Keratinocyte (primary cell): ENCODE data around the gene ISG15. TPM values are rescaled to one million over a fixed set of nuclear protein-coding genes. Genes with fewer than 3 reads are reported as not detected.

Experiments used
- DNase-seq: peaks from one replicate; pipeline ENCODE4 v3.0.0-alpha.2; 2011; ENCODE audit warnings: low read depth, missing footprints, low spot score
- FAIRE-seq: peaks from 2 replicates; lab custom pipeline; 2011; peaks lifted over from hg19 to GRCh38; lab: Jason Lieb, UNC
- H2AFZ ChIP-seq: 2 replicates; pipeline ENCODE4 v1.6.0; 2012; ENCODE audit warnings: low read length, control low read depth, inconsistent platforms; ENCODE audit not compliant: control insufficient read depth
- H3K27ac ChIP-seq: 2 replicates; pipeline ENCODE4 v1.5.1; 2011; ENCODE audit warnings: low read length; ENCODE audit not compliant: control insufficient read depth, insufficient read depth
- H3K27me3 ChIP-seq: 3 replicates; pipeline ENCODE4 v1.6.0; 2011; ENCODE audit warnings: low read length; ENCODE audit not compliant: control insufficient read depth, insufficient read depth; ENCODE audit errors: extremely low read depth
- H3K36me3 ChIP-seq, 2 experiments: 2 replicates in 1 of 2; 3 replicates in 1 of 2; pipeline ENCODE4 v1.5.1; 2011; ENCODE audit warnings: low read length in 2 of 2, mild to moderate bottlenecking in 1 of 2; ENCODE audit not compliant: control insufficient read depth in 2 of 2, insufficient read depth in 2 of 2; ENCODE audit errors: extremely low read depth in 1 of 2
- H3K4me1 ChIP-seq: 3 replicates; pipeline ENCODE4 v1.5.1; 2011; ENCODE audit warnings: low read length; ENCODE audit not compliant: control insufficient read depth, insufficient read depth; ENCODE audit errors: extremely low read depth
- H3K4me2 ChIP-seq: 3 replicates; pipeline ENCODE4 v1.6.0; 2011; ENCODE audit warnings: low read depth, low read length; ENCODE audit not compliant: control insufficient read depth, insufficient read depth; ENCODE audit errors: extremely low read depth
- H3K4me3 ChIP-seq, 3 experiments: fragments of 200-600 bp in 1 of 3; sonication (generic) in 1 of 3; 2 replicates in 2 of 3; 3 replicates in 1 of 3; pipeline ENCODE4 v1.5.1; 2011 to 2016; ENCODE audit warnings: low read length in 3 of 3, mild to moderate bottlenecking in 3 of 3, control low read depth in 2 of 3, inconsistent platforms in 1 of 3, low read depth in 1 of 3, mixed read lengths in 1 of 3, mixed run types in 1 of 3, moderate library complexity in 1 of 3; ENCODE audit not compliant: control insufficient read depth in 2 of 3, insufficient read depth in 2 of 3; ENCODE audit errors: extremely low read depth in 1 of 3
- H3K79me2 ChIP-seq: 2 replicates; pipeline ENCODE4 v1.6.0; 2012; ENCODE audit warnings: low read length; ENCODE audit not compliant: control insufficient read depth, insufficient read depth
- H3K9ac ChIP-seq: 3 replicates; pipeline ENCODE4 v1.6.0; 2011; ENCODE audit warnings: low read length; ENCODE audit not compliant: control insufficient read depth, insufficient read depth; ENCODE audit errors: extremely low read depth
- H3K9me1 ChIP-seq: 3 replicates; pipeline ENCODE4 v1.6.0; 2011; ENCODE audit warnings: low read length; ENCODE audit not compliant: control insufficient read depth, insufficient read depth; ENCODE audit errors: extremely low read depth
- H3K9me3 ChIP-seq: 2 replicates; pipeline ENCODE4 v1.5.1; 2012; ENCODE audit warnings: low read depth, low read length; ENCODE audit not compliant: control insufficient read depth
- H4K20me1 ChIP-seq: 3 replicates; pipeline ENCODE4 v1.6.0; 2011; ENCODE audit warnings: low read length; ENCODE audit not compliant: control insufficient read depth, insufficient read depth; ENCODE audit errors: extremely low read depth
- CTCF ChIP-seq, 3 experiments: IDR thresholded peaks in 1 of 3; conservative IDR thresholded peaks in 1 of 3; optimal IDR thresholded peaks in 1 of 3; 2 replicates in 2 of 3; 3 replicates in 1 of 3; pipeline versions ENCODE3 to v1.5.1; 2011; ENCODE audit warnings: low read length in 3 of 3, mild to moderate bottlenecking in 3 of 3, moderate library complexity in 2 of 3, control low read depth in 1 of 3, inconsistent platforms in 1 of 3; ENCODE audit not compliant: insufficient read depth in 2 of 3; ENCODE audit errors: extremely low read depth in 1 of 3
- EZH2 ChIP-seq: IDR thresholded peaks from one replicate; pipeline ENCODE4 v1.6.1; 2012; ENCODE audit warnings: inconsistent platforms, mild to moderate bottlenecking, low read length, moderate library complexity
- dilution Hi-C: fragments of 300-500 bp; cut with MboI; formaldehyde crosslinking; loops from one replicate; pipeline ENCODE4 v1.7.0; 2020; ENCODE audit warnings: low sequenced_read_pairs; ENCODE audit not compliant: extremely low pct_ligation_motif_present
- polyA plus RNA-seq, 5 experiments: library from polyadenylated mRNA; depleted of rRNA in 3 of 5; stranded (reverse) in 3 of 5; stranded (forward) in 1 of 5; unstranded in 1 of 5; fragments of >200 nt; gene quantifications; 1 replicate in 1 of 5; 2 replicates in 3 of 5; 3 replicates in 1 of 5; pipeline versions ENCODE4 v1.2.1 to v1.2.3, GENCODE V29; 2011 to 2012; ENCODE audit warnings: missing spikeins in 2 of 5, low read depth in 1 of 5, low replicate concordance in 1 of 5

The ISG15 gene
- polyA plus RNA-seq, 1 donor (not counting 4 experiments of a cell fraction or from before 2014, with no cell fraction given) = 246 TPM

GRCh38 chr1:1037366-1038327, 24.4 kb downstream of the ISG15 start:
- DNase-seq (no peak), FAIRE-seq (no peak)
- dilution Hi-C loops = no loop called here
- peaks cover 60% of the 10 kb centered on the region for H4K20me1 ChIP-seq
- H3K27ac ChIP-seq = no peak overlapping the region
- no peak overlapping the region for H3K4me3 ChIP-seq
- TF ChIP-seq CTCF (optimal IDR thresholded peaks at IDR 0.05 in 1 of 3, IDR thresholded peaks at IDR 0.05 in 1 of 3, conservative IDR thresholded peaks at IDR 0.05 in 1 of 3; ENCODE audit: extremely low read depth in 1 of 3, insufficient read depth in 2 of 3, low read length in 3 of 3) (no peak), EZH2 (no peak)
- no peak overlapping the region for H3K4me2 ChIP-seq
- no peak overlapping the region for H2AFZ ChIP-seq
- H3K27me3 ChIP-seq = no peaks in the 10 kb centered on the region
- H3K9me3 ChIP-seq = no peaks in the 10 kb centered on the region
- no peak overlapping the region for H3K9ac ChIP-seq
- peaks cover 52% of the 10 kb centered on the region for H3K79me2 ChIP-seq
- peaks cover 32 to 51% of the 10 kb centered on the region in 2 experiments for H3K36me3 ChIP-seq
- H3K9me1 ChIP-seq = peaks cover 8% of the 10 kb centered on the region
- H3K4me1 ChIP-seq = peaks cover 14% of the 10 kb centered on the region

GRCh38 chr1:1038694-1039093, 25.4 kb downstream of the ISG15 start:
- Histone ChIP-seq H3K36me3 (peaks cover 36 to 56% of the 10 kb centered on the region in 2 experiments), H2AFZ (no peak overlapping the region), H3K9me1 (peaks cover 8% of the 10 kb centered on the region), H3K27ac (no peak overlapping the region), H3K9me3 (no peaks in the 10 kb centered on the region), H3K4me3 (no peak overlapping the region), H3K79me2 (peaks cover 61% of the 10 kb centered on the region), H3K9ac (no peak overlapping the region), H3K4me2 (no peak overlapping the region), H3K4me1 (peaks cover 14% of the 10 kb centered on the region), H3K27me3 (no peaks in the 10 kb centered on the region), H4K20me1 (peaks cover 68% of the 10 kb centered on the region)
- DNase-seq (no peak), FAIRE-seq (no peak)
- TF ChIP-seq EZH2 (no peak), CTCF (optimal IDR thresholded peaks at IDR 0.05 in 1 of 3, IDR thresholded peaks at IDR 0.05 in 1 of 3, conservative IDR thresholded peaks at IDR 0.05 in 1 of 3; ENCODE audit: extremely low read depth in 1 of 3, insufficient read depth in 2 of 3, low read length in 3 of 3) (no peak)
- dilution Hi-C loops = no loop called here
